Measurements from ENCODE around the gene WSB1.

DNA sequence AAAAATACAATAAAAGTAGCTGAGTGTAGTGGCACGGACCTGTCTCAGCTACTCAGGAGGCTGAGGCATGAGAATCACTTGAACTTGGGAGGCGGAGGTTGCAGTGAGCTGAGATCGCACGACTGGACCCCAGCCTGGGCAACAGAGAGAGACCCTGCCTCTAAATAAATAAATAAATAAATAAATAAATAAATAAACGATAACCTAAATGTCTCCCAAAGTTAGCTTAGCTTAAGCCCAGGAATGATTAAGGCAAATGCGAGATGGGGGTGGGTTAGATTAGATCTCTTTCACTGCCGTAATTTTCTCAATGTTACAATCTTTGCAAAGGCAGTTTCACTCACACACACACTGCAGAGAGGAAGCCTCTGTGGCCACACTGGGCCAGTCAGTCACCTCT lies 46.7 kb downstream of the WSB1 start:
- TF ChIP-seq, protein P1, sequence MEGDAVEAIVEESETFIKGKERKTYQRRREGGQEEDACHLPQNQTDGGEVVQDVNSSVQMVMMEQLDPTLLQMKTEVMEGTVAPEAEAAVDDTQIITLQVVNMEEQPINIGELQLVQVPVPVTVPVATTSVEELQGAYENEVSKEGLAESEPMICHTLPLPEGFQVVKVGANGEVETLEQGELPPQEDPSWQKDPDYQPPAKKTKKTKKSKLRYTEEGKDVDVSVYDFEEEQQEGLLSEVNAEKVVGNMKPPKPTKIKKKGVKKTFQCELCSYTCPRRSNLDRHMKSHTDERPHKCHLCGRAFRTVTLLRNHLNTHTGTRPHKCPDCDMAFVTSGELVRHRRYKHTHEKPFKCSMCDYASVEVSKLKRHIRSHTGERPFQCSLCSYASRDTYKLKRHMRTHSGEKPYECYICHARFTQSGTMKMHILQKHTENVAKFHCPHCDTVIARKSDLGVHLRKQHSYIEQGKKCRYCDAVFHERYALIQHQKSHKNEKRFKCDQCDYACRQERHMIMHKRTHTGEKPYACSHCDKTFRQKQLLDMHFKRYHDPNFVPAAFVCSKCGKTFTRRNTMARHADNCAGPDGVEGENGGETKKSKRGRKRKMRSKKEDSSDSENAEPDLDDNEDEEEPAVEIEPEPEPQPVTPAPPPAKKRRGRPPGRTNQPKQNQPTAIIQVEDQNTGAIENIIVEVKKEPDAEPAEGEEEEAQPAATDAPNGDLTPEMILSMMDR (conservative IDR thresholded peaks at IDR 0.05; ENCODE audit: low read length) = no peak
- no peak for TF ChIP-seq EZH2phosphoT487 (IDR thresholded peaks at IDR 0.05; ENCODE audit: borderline replicate concordance)
